GM10248 (cell line): ENCODE results near the gene EIF4G3.

Experiments used
- CTCF ChIA-PET: fragments of 300-600 bp; sonication (Branson Sonifier 250); formaldehyde crosslinking; extraction: SDS; loops from one replicate; lab custom pipeline; 2021; ENCODE audit warnings: antibody characterized with exemption; lab: Yijun Ruan, JAX
- POLR2A ChIA-PET: fragments of 350-650 bp; sonication (Branson Sonifier 250); formaldehyde crosslinking; extraction: SDS; loops from one replicate; lab custom pipeline; 2020; ENCODE audit warnings: antibody characterized with exemption; lab: Yijun Ruan, JAX
- DNase-seq: peaks from one replicate; pipeline ENCODE4 v3.0.0; 2012; ENCODE audit errors: extremely low spot score
- TF ChIP-seq, protein P1 (sequence below): IDR thresholded peaks from 2 replicates; pipeline ENCODE4 v1.5.1; 2012; ENCODE audit warnings: mild to moderate bottlenecking, low read depth; ENCODE audit errors: extremely low read depth, missing control alignments, control extremely low read depth

Gene EIF4G3

DNA sequence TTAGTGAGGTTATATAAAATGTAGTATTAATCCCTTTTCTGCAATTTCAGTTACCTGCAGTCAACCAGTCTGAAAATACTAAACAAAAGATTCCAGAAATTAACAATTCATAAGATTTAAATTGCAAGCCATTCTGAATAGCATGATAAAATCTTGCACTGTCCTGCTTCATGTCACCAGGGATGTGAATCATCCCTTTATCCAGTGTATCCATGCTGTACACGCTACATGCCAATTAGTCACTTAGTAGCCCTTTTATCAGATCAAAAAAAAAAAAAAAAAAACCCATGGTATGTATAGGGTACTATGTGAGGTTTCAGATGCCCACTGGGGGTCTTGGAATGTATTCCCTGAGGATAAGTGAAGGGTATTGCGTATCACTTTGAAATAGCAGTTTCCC, 198.3 kb downstream of the EIF4G3 start:
- TF ChIP-seq, protein P1, sequence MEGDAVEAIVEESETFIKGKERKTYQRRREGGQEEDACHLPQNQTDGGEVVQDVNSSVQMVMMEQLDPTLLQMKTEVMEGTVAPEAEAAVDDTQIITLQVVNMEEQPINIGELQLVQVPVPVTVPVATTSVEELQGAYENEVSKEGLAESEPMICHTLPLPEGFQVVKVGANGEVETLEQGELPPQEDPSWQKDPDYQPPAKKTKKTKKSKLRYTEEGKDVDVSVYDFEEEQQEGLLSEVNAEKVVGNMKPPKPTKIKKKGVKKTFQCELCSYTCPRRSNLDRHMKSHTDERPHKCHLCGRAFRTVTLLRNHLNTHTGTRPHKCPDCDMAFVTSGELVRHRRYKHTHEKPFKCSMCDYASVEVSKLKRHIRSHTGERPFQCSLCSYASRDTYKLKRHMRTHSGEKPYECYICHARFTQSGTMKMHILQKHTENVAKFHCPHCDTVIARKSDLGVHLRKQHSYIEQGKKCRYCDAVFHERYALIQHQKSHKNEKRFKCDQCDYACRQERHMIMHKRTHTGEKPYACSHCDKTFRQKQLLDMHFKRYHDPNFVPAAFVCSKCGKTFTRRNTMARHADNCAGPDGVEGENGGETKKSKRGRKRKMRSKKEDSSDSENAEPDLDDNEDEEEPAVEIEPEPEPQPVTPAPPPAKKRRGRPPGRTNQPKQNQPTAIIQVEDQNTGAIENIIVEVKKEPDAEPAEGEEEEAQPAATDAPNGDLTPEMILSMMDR: no peak
- DNase-seq: no peak
- POLR2A ChIA-PET: no interaction called here
- CTCF ChIA-PET: no interaction called here

DNA sequence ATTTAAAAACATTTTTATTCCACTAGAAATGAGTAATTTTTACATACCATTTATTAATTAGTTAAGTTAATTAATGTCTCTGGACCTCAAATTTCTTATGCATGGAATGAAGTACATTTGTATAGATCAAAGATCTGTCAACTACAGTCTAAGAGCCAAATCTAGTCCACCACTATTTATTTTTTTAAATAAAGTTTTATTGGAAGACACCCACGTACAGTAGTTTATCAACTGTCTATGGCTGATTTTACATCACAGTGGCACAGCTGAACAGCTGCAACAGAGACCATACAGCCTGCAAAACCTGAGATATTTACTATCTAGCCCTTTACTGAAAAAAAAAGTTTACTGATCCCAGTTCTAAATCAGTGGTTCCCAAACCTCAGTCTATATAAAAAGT, 201.0 kb downstream of the EIF4G3 start:
- POLR2A ChIA-PET: no interaction called here
- CTCF ChIA-PET: interaction anchor here (1.0 kb wide), 1 partner anchor 279 kb away, joined by 3 read pairs; no protein-coding TSS in a partner anchor
- no peak for DNase-seq
- TF ChIP-seq, protein P1: no peak

DNA sequence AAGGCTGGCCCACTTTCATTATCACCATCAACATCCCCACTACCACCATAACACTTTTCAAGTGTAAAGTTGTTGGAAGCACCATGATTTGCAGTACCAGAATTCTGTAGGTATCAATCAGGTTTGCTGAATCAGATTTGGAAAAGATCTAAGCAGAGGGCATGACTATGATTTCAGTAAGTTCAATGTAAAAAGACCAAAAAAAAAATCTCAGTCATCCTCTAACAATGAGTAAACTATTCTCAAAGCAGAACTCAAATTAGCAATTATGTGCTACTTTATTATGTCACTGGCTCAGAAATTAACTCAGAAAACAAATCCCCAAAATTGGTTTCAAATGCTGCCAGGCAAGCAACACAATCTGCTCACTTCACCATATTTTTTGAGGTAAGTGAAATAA, 201.7 kb downstream of the EIF4G3 start:
- POLR2A ChIA-PET: no interaction called here

DNA sequence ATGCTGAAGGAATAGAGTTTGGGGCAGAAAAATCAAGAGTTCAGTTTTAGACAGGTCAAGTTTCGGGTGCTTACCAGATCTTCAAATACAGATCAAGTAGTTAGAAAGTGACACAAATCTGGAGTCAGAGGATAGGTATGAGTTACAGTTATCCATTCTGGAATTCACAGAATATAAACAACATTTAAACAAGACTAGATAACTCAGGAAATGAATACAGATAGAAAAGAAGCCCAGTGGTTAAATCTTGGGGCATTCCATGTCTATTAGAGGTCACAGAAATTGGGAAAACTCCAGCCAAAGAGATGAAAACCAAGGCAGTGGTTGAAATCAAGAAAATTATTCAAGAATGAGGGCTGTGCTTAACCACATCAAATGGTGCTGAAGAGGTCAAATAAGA, 202.6 kb downstream of the EIF4G3 start:
- ChIA-PET CTCF (no interaction called here), POLR2A (no interaction called here)
- DNase-seq: no peak
- TF ChIP-seq, protein P1: no peak

More for the DNA sequence above, 201.7 kb downstream of the EIF4G3 start:
- DNase-seq: no peak
- CTCF ChIA-PET: interaction anchor here (1.0 kb wide), 1 partner anchor 278 kb away, joined by 3 read pairs; no protein-coding TSS in a partner anchor
- TF ChIP-seq, protein P1: no peak

DNA sequence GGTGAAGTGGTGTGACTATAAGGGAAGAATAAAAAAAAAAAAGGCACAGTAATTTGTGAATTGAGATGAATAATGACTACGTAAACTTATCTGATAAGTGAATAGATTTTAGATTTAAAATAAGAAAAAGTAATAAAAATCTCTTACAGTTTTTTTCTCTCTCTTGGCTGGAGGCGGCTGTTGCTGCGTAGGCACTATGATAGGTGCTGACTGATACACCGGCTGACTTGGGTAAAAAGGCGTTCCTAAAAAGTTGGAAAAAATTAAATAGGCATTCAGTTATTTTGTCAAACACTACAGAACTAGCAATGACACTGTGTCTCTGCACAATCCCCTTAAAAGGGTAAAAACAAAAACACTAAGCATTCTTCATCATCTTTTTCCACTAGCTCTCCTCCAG, 203.8 kb downstream of the EIF4G3 start:
- CTCF ChIA-PET: interaction anchor here (1.1 to 2.3 kb wide), 3 partner anchors 8 to 222 kb away, joined by 3 to 8 read pairs (median 3); no protein-coding TSS in a partner anchor
- TF ChIP-seq, protein P1: no peak
- POLR2A ChIA-PET: no interaction called here
- DNase-seq: no peak

DNA sequence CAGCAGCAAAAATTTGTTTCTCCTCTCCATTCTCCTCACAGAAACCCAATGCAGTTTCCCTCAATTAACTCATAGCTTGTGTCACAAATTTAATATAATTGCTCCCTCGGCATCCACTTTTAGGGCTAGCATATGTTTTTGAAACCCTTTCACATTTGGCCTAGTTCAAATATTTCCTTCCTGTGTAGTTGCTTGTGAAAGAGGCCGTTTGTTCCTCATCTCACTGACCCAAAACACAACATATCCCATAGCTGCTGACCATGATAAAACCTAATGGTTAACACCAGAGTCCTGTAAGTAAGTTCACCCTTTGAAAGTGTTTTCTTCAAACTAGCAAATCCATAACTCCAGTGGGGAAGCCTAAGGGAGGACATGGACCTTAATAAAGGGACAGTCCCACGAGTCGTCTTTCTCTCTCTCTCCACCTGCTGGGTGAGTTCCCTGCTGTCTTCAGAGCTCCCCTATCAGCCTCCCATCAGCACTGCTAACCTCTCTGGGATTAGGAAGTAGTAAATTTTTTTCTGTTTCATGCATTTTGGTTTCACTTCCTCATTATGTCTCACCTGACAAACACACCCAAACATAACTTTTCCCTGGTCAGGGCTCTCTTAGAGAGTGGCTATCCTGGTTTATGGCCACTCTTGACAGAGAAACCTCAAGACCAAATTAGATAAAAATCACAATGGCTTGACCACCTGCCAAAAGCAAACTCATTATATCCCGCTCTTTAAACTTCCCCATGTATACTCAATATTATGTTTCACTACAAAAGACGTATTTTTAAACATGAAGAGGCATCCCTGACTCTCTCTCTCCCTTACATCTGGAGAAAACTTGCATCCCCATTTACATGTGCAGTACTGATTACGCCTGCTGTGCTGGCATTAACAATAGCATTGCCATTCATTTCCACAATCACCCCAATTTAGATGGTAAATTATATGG, 211.9 kb downstream of the EIF4G3 start:
- peak; percentile 53 for DNase-seq
- TF ChIP-seq, protein P1: no peak
- CTCF ChIA-PET: interaction anchor here (1.0 to 2.5 kb wide), 5 partner anchors 19 to 268 kb away, joined by 3 to 10 read pairs (median 4); no protein-coding TSS in a partner anchor
- POLR2A ChIA-PET: no interaction called here
